Prostate gland (tissue), 2 donors: ENCODE measurements around the gene HLA-E.

Experiments
- CTCF ChIP-seq, 4 experiments: fragments of 200-600 bp in 2 of 4; fragments of 450-650 bp in 2 of 4; sonication (generic) in 2 of 4; IDR thresholded peaks; 1 replicate in 3 of 4; 2 replicates in 1 of 4; pipeline ENCODE4 v1.5.1; 2016 to 2019; ENCODE audit warnings: antibody characterized with exemption in 4 of 4, mild to moderate bottlenecking in 2 of 4, moderate library complexity in 2 of 4
- POLR2A ChIP-seq: fragments of 450-650 bp; IDR thresholded peaks from one replicate; pipeline ENCODE4 v1.6.1; 2016; ENCODE audit warnings: antibody characterized with exemption, mild to moderate bottlenecking

- TF ChIP-seq CTCF (IDR thresholded peaks at IDR 0.05) (peak; percentile 21 to 76 (median 51)), POLR2A (no peak)
These were observed 35.7 kb upstream of the HLA-E start for GRCh38 chr6:30453508-30454116.
